ENCODE data around the gene EIF1AX. TPM values are rescaled to one million over a fixed set of nuclear protein-coding genes. Genes with fewer than 3 reads are reported as not detected.

Gene EIF1AX
- total and polyA plus RNA-seq, 9 of the 15 experiments (the other 6 are each of a cell fraction or from before 2014, with no cell fraction given) = 54.2 to 178 (median 73.5) TPM

- TF ChIP-seq MGA (IDR thresholded peaks at IDR 0.05) = no peak
- no peak for TF ChIP-seq ZNF766 (CRISPR knock-in tag; conservative IDR thresholded peaks at IDR 0.05)
- TF ChIP-seq EGR1 (conservative IDR thresholded peaks at IDR 0.05) = no peak
- TF ChIP-seq RREB1 (CRISPR knock-in tag; IDR thresholded peaks at IDR 0.05) = no peak
- TF ChIP-seq FOXM1 (IDR thresholded peaks at IDR 0.05; ENCODE audit: low read depth) = no peak
- no peak for TF ChIP-seq FOXM1 (CRISPR knock-in tag; IDR thresholded peaks at IDR 0.05; ENCODE audit: low read depth)
- TF ChIP-seq SMARCB1 (IDR thresholded peaks at IDR 0.05; ENCODE audit: insufficient read length, low read depth) = no peak
These were observed 5.7 kb downstream of the EIF1AX start (continued) for GRCh38 chrX:20135944-20136343.
